HepG2 (cell line): ENCODE results near the gene ARHGEF40. TPM values are rescaled to one million over a fixed set of nuclear protein-coding genes. Genes with fewer than 3 reads are reported as not detected.

ENCODE experiments used
- CBX5 ChIP-seq: sonication (generic); formaldehyde crosslinking; IDR thresholded peaks from 2 replicates; pipeline ENCODE4 v1.4.0; 2020; ENCODE audit warnings: missing genetic modification reagents, borderline replicate concordance
- E2F1 ChIP-seq: sonication (generic); formaldehyde crosslinking; IDR thresholded peaks from 2 replicates; pipeline ENCODE4 v1.5.0; 2020; ENCODE audit warnings: missing genetic modification reagents
- ELF3 ChIP-seq: IDR thresholded peaks from 2 replicates; pipeline ENCODE4 v1.6.1; 2016; ENCODE audit warnings: missing genetic modification reagents, missing compliant biosample characterization
- ETV5 ChIP-seq: IDR thresholded peaks from 2 replicates; pipeline ENCODE4 v1.6.1; 2018; ENCODE audit warnings: missing biosample characterization, missing genetic modification reagents, inconsistent platforms, borderline replicate concordance
- FOXO1 ChIP-seq: sonication (generic); formaldehyde crosslinking; IDR thresholded peaks from 2 replicates; pipeline ENCODE4 v1.4.0; 2020; ENCODE audit warnings: missing genetic modification reagents
- GFI1 ChIP-seq: sonication (generic); formaldehyde crosslinking; IDR thresholded peaks from 2 replicates; pipeline ENCODE4 v1.5.0; 2020; ENCODE audit warnings: missing genetic modification reagents, mild to moderate bottlenecking, borderline replicate concordance
- HOMEZ ChIP-seq: IDR thresholded peaks from 2 replicates; pipeline ENCODE4 v1.6.1; 2016; ENCODE audit warnings: low read depth
- IRF9 ChIP-seq: sonication (generic); formaldehyde crosslinking; IDR thresholded peaks from 2 replicates; pipeline ENCODE4 v1.8.0; 2022; ENCODE audit warnings: missing genetic modification reagents, mild to moderate bottlenecking, borderline replicate concordance
- KDM3A ChIP-seq: IDR thresholded peaks from 2 replicates; pipeline ENCODE4 v1.6.1; 2018; ENCODE audit warnings: low read depth, missing compliant biosample characterization
- MEIS1 ChIP-seq: sonication (generic); formaldehyde crosslinking; IDR thresholded peaks from 2 replicates; pipeline ENCODE4 v1.9.0; 2021; ENCODE audit warnings: mild to moderate bottlenecking, missing genetic modification reagents, moderate library complexity, borderline replicate concordance
- MTF2 ChIP-seq: sonication (generic); formaldehyde crosslinking; IDR thresholded peaks from 2 replicates; pipeline ENCODE4 v1.5.0; 2020; ENCODE audit warnings: missing genetic modification reagents, borderline replicate concordance
- MXI1 ChIP-seq: IDR thresholded peaks from 3 replicates; pipeline ENCODE4 v1.6.1; 2012; ENCODE audit warnings: low read depth, low read length, inconsistent platforms, borderline replicate concordance
- POLR2A ChIP-seq, 2 experiments: IDR thresholded peaks; 2 replicates each; pipeline ENCODE4 v1.6.1; 2011; ENCODE audit warnings: low read depth in 2 of 2, low read length in 2 of 2, mild to moderate bottlenecking in 1 of 2, moderate library complexity in 1 of 2; ENCODE audit not compliant: insufficient read depth in 1 of 2
- RBAK ChIP-seq: sonication (generic); formaldehyde crosslinking; IDR thresholded peaks from 2 replicates; pipeline ENCODE4 v1.5.1; 2020; ENCODE audit warnings: mild to moderate bottlenecking, missing genetic modification reagents
- RBM39 ChIP-seq: fragments of 200-400 bp; formaldehyde crosslinking; IDR thresholded peaks from one replicate; pipeline ENCODE4 v1.6.1; 2018; ENCODE audit warnings: antibody characterized with exemption, mild to moderate bottlenecking, low read depth, low read length; ENCODE audit not compliant: poor library complexity, severe bottlenecking
- RFXAP ChIP-seq: sonication (generic); formaldehyde crosslinking; IDR thresholded peaks from 2 replicates; pipeline ENCODE4 v1.4.0; 2020; ENCODE audit warnings: missing genetic modification reagents, borderline replicate concordance
- SNAPC5 ChIP-seq: sonication (generic); formaldehyde crosslinking; IDR thresholded peaks from 2 replicates; pipeline ENCODE4 v1.8.1; 2023; ENCODE audit warnings: mild to moderate bottlenecking, missing genetic modification reagents, borderline replicate concordance
- TRIM22 ChIP-seq: fragments of 450-650 bp; IDR thresholded peaks from 2 replicates; pipeline ENCODE4 v1.6.1; 2017
- YEATS2 ChIP-seq: sonication (generic); formaldehyde crosslinking; IDR thresholded peaks from 2 replicates; pipeline ENCODE4 v1.4.0; 2020; ENCODE audit warnings: missing genetic modification reagents, borderline replicate concordance
- ZBTB38 ChIP-seq: sonication (generic); formaldehyde crosslinking; IDR thresholded peaks from 2 replicates; pipeline ENCODE4 v1.5.1; 2020; ENCODE audit warnings: mild to moderate bottlenecking, missing genetic modification reagents
- ZNF512 ChIP-seq: sonication (generic); formaldehyde crosslinking; IDR thresholded peaks from 2 replicates; pipeline ENCODE4 v1.4.0; 2020; ENCODE audit warnings: mild to moderate bottlenecking, missing genetic modification reagents
- ZNF564 ChIP-seq: sonication (generic); formaldehyde crosslinking; IDR thresholded peaks from 2 replicates; pipeline ENCODE4 v1.8.1; 2023; ENCODE audit warnings: mild to moderate bottlenecking, missing genetic modification reagents
- ZNF598 ChIP-seq: sonication (generic); formaldehyde crosslinking; IDR thresholded peaks from 2 replicates; pipeline ENCODE4 v1.5.1; 2020; ENCODE audit warnings: mild to moderate bottlenecking, missing genetic modification reagents, borderline replicate concordance
- ZNF713 ChIP-seq: sonication (generic); formaldehyde crosslinking; IDR thresholded peaks from 2 replicates; pipeline ENCODE4 v1.4.0; 2020; ENCODE audit warnings: mild to moderate bottlenecking, missing genetic modification reagents
- polyA plus RNA-seq, 8 experiments: library from polyadenylated mRNA; depleted of rRNA in 3 of 8; stranded (reverse) in 7 of 8; unstranded in 1 of 8; fragments of >200 nt; fragmentation: Illumina TruSeq in 4 of 8; extraction: Trizol in 4 of 8; gene quantifications; 2 replicates each; pipeline versions ENCODE4 v1.2.1 to v1.2.3, GENCODE V29; 2011 to 2016; ENCODE audit warnings: low read depth in 4 of 8, missing spikeins in 1 of 8, mixed read lengths in 1 of 8; ENCODE audit not compliant: insufficient read depth in 1 of 8
- total RNA-seq, 5 experiments: library from RNA; depleted of rRNA; stranded (reverse); fragments of >200 nt; fragmentation: Illumina TruSeq; extraction: Trizol; gene quantifications; 2 replicates each; pipeline ENCODE4 v1.2.3, GENCODE V29; 2016; ENCODE audit warnings: low read depth in 1 of 5

The ARHGEF40 gene
- total and polyA plus RNA-seq, 2 of the 13 experiments (the other 11 are each of a cell fraction or from before 2014, with no cell fraction given) = 28.1 to 78.1 TPM

- no peak for TF ChIP-seq FOXO1 (CRISPR knock-in tag)
- TF ChIP-seq MTF2 = no peak
- no peak for TF ChIP-seq HOMEZ
- no peak for TF ChIP-seq CBX5 (CRISPR knock-in tag)
- TF ChIP-seq ZBTB38 = peak; percentile 40; the same call in 1 of the 2 replicates
- TF ChIP-seq YEATS2 (CRISPR knock-in tag) = no peak
- TF ChIP-seq GFI1 (CRISPR knock-in tag) = no peak
- TF ChIP-seq E2F1 = no peak
- no peak for TF ChIP-seq RBM39
- no peak for TF ChIP-seq ELF3
- no peak for TF ChIP-seq RBAK (CRISPR knock-in tag)
- TF ChIP-seq KDM3A (CRISPR knock-in tag) = no peak
- 0 out of 2 replicates have a peak, but pooled peaks have one; percentile 42 for TF ChIP-seq TRIM22
- TF ChIP-seq MXI1 = no peak
- 0 out of 2 replicates have a peak, but pooled peaks have one; percentile 8 for TF ChIP-seq ZNF598 (CRISPR knock-in tag)
- no peak for TF ChIP-seq ZNF564 (CRISPR knock-in tag)
- TF ChIP-seq ETV5 (CRISPR knock-in tag) = no peak
- TF ChIP-seq ZNF713 (CRISPR knock-in tag) = no peak
- no peak for TF ChIP-seq ZNF512 (CRISPR knock-in tag)
- TF ChIP-seq RFXAP (CRISPR knock-in tag) = no peak
- TF ChIP-seq MEIS1 (CRISPR knock-in tag) = peak; percentile 8; the same call in 1 of the 2 replicates
- no peak for TF ChIP-seq IRF9
- no peak for TF ChIP-seq POLR2A (IDR thresholded peaks at IDR 0.05; ENCODE audit: insufficient read depth in 1 of 2, low read depth in 2 of 2, low read length in 2 of 2)
- no peak for TF ChIP-seq SNAPC5 (CRISPR knock-in tag)
Observed at GRCh38 chr14:21059842-21060613, 10.1 kb upstream of the ARHGEF40 start (continued).
